Ecto neural progenitor cell (in vitro differentiated cells): ENCODE data around the gene SOX13.

Experiments used
- DNase-seq: peaks from one replicate; pipeline ENCODE4 v3.0.0-alpha.2; 2018; ENCODE audit warnings: low spot score

Gene SOX13

GRCh38 chr1:204108312-204109141, 35.6 kb downstream of the SOX13 start:
- DNase-seq = peak; percentile 82

DNA sequence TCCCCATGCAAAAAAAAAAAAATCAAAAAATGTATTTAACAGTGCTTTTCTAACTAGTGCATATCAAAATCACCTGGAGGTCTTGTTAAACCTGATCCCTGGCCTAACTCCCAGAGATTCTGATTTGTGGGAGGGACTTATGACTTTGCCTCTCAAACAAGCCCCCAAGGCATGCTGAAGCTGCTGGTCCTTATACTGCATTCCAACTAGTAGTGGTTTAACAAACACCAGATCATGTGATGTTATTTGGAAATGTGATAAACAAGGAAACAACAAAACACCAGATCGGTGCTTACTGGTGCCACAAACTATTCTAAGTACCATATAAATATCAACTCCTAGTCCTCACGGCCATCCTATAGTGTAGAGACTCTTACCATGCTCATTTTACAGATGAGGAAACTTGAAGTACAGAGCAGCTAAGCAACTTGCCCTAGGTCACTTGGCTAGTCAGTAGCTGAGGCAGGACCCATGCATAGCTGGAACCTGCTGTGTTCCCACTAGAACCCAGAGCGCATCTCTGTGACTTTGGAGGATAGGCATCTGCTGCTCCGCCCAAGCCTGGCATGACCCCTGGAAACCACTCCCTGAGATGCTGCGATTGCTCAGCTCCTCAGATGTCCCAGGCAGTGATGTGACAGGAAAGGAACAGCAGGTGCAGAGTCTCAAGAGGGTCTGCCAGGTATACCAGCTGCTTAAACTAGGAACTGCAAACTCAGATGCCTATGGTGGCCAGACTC, 38.1 kb downstream of the SOX13 start:
- no peak for DNase-seq

DNA sequence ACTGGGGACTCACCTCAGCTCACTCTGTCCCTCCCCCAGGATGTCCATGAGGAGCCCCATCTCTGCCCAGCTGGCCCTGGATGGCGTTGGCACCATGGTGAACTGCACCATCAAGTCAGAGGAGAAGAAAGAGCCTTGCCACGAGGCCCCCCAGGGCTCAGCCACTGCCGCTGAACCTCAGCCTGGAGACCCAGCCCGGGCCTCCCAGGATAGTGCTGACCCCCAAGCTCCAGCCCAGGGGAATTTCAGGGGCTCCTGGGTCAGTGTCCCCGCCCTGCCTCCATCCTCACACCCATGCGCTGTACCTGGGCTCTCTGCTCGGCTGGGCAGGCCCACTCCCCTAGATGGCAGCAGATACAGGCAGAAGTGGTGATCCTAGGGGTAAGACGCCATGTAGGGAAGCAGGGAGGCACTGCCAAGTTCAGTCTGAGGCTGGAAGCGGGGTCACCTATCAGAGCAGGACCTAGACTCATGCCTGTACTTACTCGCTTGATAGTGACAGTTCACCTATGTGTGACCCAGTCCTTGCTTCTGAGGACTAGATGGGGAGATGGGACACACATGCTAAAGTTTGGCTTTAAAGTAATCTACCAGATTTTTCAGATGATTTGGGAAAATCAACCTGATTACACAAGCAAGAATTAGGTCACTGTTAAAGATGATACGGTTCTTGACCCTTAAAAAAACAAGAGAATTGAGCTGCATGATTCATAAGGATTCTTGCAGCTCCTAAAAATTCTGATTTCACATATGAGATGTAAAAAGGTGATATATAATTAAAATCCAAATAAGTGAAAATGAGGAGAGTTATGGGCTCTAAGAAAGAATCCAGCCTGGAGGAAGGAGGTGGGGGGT, 40.2 kb downstream of the SOX13 start:
- no peak for DNase-seq

DNA sequence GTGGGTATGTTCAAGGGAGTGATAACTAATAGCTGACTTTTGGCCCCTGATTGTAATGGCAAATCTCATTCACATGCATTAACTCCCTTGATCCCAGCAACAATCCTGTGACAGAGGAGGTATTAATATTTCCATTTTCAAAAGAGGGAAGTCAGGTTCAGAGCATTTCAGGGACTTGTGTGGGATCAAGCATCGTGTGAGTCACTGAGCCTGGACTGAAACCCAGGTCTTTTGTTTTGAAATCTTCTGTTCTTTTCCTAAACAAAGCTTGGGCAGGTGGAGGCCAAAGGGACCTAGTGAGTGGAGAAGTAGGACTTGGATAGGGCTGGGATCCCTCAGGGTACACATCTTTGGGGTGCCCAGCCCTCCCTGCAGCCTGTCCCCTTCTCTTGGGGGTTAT, 41.0 kb downstream of the SOX13 start:
- DNase-seq = no peak

- no peak for DNase-seq
These were observed 41.7 kb downstream of the SOX13 start for GRCh38 chr1:204114606-204115005.

DNA sequence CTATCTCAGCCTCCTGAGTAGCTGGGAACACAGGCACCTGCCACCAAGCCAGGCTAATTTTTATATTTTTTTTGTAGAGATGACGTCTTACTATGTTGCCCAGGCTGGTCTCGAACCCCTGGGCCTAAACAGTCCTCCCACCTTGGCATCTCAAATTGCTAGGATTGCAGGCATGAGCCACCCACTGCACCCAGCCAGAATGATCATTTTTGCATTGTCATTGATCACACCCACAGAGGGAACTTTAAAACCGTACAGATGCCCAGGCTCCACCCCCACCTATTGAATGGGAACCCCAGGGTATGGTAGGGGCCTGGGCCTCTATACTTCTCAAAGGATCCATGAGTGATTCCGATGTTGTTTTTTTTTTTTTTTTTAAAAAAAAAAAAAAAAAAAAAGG, 42.2 kb downstream of the SOX13 start:
- DNase-seq = no peak

- DNase-seq = no peak
These were observed 43.6 kb downstream of the SOX13 start for GRCh38 chr1:204116539-204116938.

GRCh38 chr1:204121840-204122555, 49.1 kb downstream of the SOX13 start:
- DNase-seq = no peak

GRCh38 chr1:204123376-204123775, 50.5 kb downstream of the SOX13 start:
- DNase-seq = peak; percentile 69

DNA sequence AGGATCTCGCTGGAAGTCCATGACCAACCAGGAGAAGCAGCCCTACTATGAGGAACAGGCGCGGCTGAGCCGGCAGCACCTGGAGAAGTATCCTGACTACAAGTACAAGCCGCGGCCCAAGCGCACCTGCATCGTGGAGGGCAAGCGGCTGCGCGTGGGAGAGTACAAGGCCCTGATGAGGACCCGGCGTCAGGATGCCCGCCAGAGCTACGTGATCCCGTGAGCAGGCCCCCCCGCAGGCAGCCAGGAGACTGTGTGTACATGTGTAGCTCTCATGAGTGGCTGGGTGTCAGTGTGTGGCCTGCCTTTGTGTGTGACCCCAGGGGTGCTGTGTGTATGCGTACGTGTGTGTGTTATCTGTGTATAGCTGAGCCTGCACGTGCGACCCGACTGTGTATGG, 51.7 kb downstream of the SOX13 start:
- no peak for DNase-seq

- no peak for DNase-seq
These were observed 52.9 kb downstream of the SOX13 start for GRCh38 chr1:204125759-204126351.

GRCh38 chr1:204126386-204126785, 53.5 kb downstream of the SOX13 start:
- DNase-seq = no peak

GRCh38 chr1:204126956-204127355, 54.0 kb downstream of the SOX13 start:
- no peak for DNase-seq

- DNase-seq = peak; percentile 78
These were observed 54.8 kb downstream of the SOX13 start for GRCh38 chr1:204127597-204128242.

- DNase-seq = no peak
These were observed 55.6 kb downstream of the SOX13 start for GRCh38 chr1:204128464-204128963.

DNA sequence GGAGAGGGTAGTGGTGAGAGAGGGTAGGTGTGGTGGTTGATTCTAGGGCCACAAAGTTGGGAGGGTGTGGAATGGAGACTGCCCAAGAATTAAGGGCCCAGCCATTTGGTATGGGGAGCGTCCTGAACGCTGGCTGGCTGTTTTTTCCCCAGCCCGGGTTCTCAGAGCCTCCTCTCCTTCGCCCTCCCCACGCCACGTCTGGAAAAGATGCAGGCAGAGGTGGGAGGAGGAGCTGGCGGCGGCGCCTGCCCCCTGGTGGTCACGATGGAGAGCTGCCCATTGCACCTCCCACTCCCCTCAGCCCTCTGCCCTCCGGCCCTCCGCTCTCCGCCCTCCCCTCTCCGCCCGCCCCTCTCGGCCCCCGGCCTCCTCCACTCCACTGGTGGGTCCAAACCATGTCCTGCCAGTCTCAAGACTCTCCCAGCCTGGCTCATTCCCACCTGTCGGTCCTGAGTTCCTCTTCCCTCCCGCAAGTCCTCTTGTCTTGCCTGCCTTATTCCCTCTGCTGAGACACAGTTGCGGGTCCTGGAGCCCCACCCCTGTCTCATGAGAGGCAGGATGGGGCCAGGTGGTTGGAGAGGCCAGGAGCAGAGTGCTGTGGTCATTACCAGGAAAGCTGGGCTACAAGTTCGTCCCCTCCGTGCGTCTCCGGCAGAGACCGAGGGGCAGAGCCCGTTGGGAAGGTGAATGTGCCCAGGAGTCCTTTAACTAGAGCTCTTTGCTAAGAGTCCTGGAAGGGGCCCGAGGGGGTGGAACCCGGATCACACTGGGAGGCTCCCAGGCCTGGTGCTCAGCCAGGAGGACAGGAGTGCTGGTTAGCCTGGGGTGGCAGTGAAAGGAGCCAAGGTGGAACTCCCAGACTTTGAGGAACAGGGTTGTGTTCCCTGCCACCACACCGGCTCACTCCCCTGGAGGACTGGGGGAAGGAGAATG, 56.3 kb downstream of the SOX13 start:
- DNase-seq = peak; percentile 88

- DNase-seq = no peak
These were observed 57.3 kb downstream of the SOX13 start for GRCh38 chr1:204130178-204130577.

DNA sequence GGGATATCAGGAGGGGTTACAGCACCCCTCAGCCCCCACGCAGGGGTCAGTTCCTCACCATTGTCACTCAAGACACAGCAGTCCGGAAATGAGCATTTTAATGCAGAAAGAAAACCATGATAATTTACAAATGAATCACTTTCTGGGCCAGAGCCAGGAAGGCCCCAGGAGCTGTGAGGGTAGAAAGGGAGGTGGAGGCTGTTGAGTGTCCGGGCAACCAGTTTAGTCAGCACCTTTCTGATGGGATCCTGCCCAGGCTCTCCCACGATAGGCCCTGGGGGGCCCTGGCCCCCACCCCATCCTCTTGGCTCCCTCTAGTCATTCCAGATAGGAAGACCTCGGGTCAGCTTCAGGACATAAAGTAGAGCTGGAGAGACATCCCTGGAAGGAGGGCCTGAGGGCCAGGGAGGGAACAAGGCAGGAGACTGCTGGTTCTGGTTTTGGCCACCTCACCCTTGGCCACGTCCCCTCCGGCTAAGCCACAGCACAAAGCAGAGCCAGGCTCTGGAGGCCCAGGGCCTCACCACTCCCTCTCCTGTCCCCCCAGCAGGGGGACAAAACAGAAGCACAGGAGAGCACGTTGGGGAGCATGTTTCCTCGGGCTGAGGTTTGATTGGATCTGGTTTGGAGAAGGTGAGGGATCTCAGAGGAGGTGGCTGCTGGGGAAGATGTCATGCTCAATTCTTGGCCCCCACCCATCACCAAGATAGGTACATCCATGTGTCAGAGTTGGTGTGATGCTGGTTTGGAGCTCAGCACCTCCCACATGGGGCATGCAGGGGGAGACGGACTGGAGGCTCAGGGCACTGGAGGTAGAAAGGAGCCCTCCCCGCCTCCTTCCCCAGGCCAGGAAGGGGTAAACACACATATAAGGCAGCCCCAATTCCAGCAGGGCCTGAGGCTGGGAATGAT, 58.3 kb downstream of the SOX13 start:
- no peak for DNase-seq
